GM23248 (cell line): ENCODE data around the gene MFSD11. TPM values are rescaled to one million over a fixed set of nuclear protein-coding genes. Genes with fewer than 3 reads are reported as not detected.
"Not testable (repeated sequence)": the region's sequence is repeated elsewhere in the genome, so short reads cannot be mapped to it uniquely, and the experiment has no call there.

Experiments used
- DNase-seq: peaks from one replicate; pipeline ENCODE4 v3.0.0-alpha.2; 2015
- H2AFZ ChIP-seq: fragments of 200-600 bp; sonication (generic); 2 replicates; pipeline ENCODE4 v1.6.1; 2016; ENCODE audit warnings: antibody characterized with exemption
- H3F3A ChIP-seq: fragments of 200-600 bp; sonication (generic); 2 replicates; pipeline ENCODE4 v1.6.1; 2016; ENCODE audit warnings: mild to moderate bottlenecking, antibody characterized with exemption, mixed run types; ENCODE audit not compliant: insufficient read depth
- H3K27ac ChIP-seq: fragments of 200-600 bp; sonication (generic); 2 replicates; pipeline ENCODE4 v1.5.1; 2016; ENCODE audit warnings: mild to moderate bottlenecking
- H3K27me3 ChIP-seq: fragments of 200-600 bp; sonication (generic); replicated peaks from 2 replicates; pipeline ENCODE4 v1.6.1; 2016; ENCODE audit warnings: mild to moderate bottlenecking; ENCODE audit not compliant: insufficient read depth
- H3K36me3 ChIP-seq: fragments of 200-600 bp; sonication (generic); 2 replicates; pipeline ENCODE4 v1.6.1; 2016; ENCODE audit warnings: low read depth, mild to moderate bottlenecking
- H3K4me1 ChIP-seq: fragments of 200-600 bp; sonication (generic); 2 replicates; pipeline ENCODE4 v1.6.1; 2016; ENCODE audit warnings: mild to moderate bottlenecking; ENCODE audit not compliant: insufficient read depth
- H3K4me2 ChIP-seq: fragments of 200-600 bp; sonication (generic); one replicate; pipeline ENCODE4 v1.6.1; 2016; ENCODE audit warnings: mild to moderate bottlenecking; ENCODE audit not compliant: unreplicated experiment
- H3K4me3 ChIP-seq: fragments of 200-600 bp; sonication (generic); 2 replicates; pipeline ENCODE4 v1.5.1; 2016; ENCODE audit warnings: mild to moderate bottlenecking
- H3K79me2 ChIP-seq: fragments of 200-600 bp; sonication (generic); 2 replicates; pipeline ENCODE4 v1.6.1; 2016; ENCODE audit warnings: mild to moderate bottlenecking; ENCODE audit not compliant: insufficient read depth
- H3K9ac ChIP-seq: fragments of 200-600 bp; sonication (generic); 2 replicates; pipeline ENCODE4 v1.6.1; 2016; ENCODE audit warnings: mild to moderate bottlenecking
- H3K9me2 ChIP-seq: fragments of 200-600 bp; sonication (generic); 2 replicates; pipeline ENCODE4 v1.6.1; 2016; ENCODE audit warnings: mixed run types, mild to moderate bottlenecking, moderate library complexity; ENCODE audit not compliant: insufficient read depth
- H3K9me3 ChIP-seq: fragments of 200-600 bp; sonication (generic); one replicate; pipeline ENCODE4 v1.6.1; 2017; ENCODE audit warnings: low read depth
- H4K20me1 ChIP-seq: fragments of 200-600 bp; sonication (generic); 2 replicates; pipeline ENCODE4 v1.6.0; 2016; ENCODE audit not compliant: insufficient read depth
- EZH2 ChIP-seq: fragments of 200-600 bp; sonication (generic); IDR thresholded peaks from 2 replicates; pipeline ENCODE4 v1.6.1; 2018; ENCODE audit warnings: antibody characterized with exemption, mild to moderate bottlenecking; ENCODE audit not compliant: insufficient read depth, poor library complexity, severe bottlenecking
- EZH2phosphoT487 ChIP-seq: fragments of 200-600 bp; sonication (generic); IDR thresholded peaks from 2 replicates; pipeline ENCODE4 v1.6.1; 2018; ENCODE audit warnings: antibody characterized with exemption, moderate library complexity, mild to moderate bottlenecking, low read depth; ENCODE audit not compliant: insufficient read depth
- WGBS, 2 experiments: methylation state at CpG; one replicate each; pipeline ENCODE4 v1.1.6; 2015 to 2017; ENCODE audit warnings: low lambda C conversion rate in 2 of 2, low coverage in 1 of 2; ENCODE audit errors: missing lambda C conversion rate in 2 of 2; 5-methylcytosine and 5-hydroxymethylcytosine counted together
- in situ Hi-C: fragments of 300-500 bp; cut with MboI; formaldehyde crosslinking; loops from 2 replicates; pipeline ENCODE4 v1.15.0; 2020
- polyA plus RNA-seq: library from polyadenylated mRNA; unstranded; fragments of >200 nt; fragmentation: Nextera tagmentation; extraction: Ambion mirVana; gene quantifications from 2 replicates; pipeline ENCODE4 v1.2.1, GENCODE V29; 2016
- total RNA-seq: library from RNA; depleted of rRNA; stranded (reverse); fragments of >200 nt; shearing (Covaris generic); gene quantifications from 2 replicates; pipeline ENCODE4 v1.2.3, GENCODE V29; 2014

The MFSD11 gene
- total and polyA plus RNA-seq, 2 experiments from 2014 or later = 24.2 to 29.8 TPM

- H4K20me1 ChIP-seq = no peaks in the 10 kb centered on the region
- no peaks in the 10 kb centered on the region for H3K36me3 ChIP-seq
- in situ Hi-C loops = no loop called here
- H3K27me3 ChIP-seq = no peaks in the 10 kb centered on the region
- H2AFZ ChIP-seq = no peak overlapping the region
- H3K79me2 ChIP-seq = no peaks in the 10 kb centered on the region
- no peak overlapping the region for H3K9ac ChIP-seq
- no peak for DNase-seq
- no peak overlapping the region for H3K27ac ChIP-seq
- no peak overlapping the region for H3K4me3 ChIP-seq
- H3K9me3 ChIP-seq = no peaks in the 10 kb centered on the region
- no peaks in the 10 kb centered on the region for H3K9me2 ChIP-seq
- no peaks in the 10 kb centered on the region for H3F3A ChIP-seq
- 84 to 93% methylated on average over 4 of the region's 4 CpGs for whole genome bisulfite sequencing, 2 experiments
- no peaks in the 10 kb centered on the region for H3K4me1 ChIP-seq
- no peak for TF ChIP-seq EZH2phosphoT487
- TF ChIP-seq EZH2 = no peak
- no peak overlapping the region for H3K4me2 ChIP-seq
Measured at GRCh38 chr17:76808326-76808725, 70.4 kb downstream of the MFSD11 start.

- no peaks in the 10 kb centered on the region for H3K36me3 ChIP-seq
- TF ChIP-seq EZH2 (no peak), EZH2phosphoT487 (no peak)
- no peak overlapping the region for H3K27ac ChIP-seq
- H3F3A ChIP-seq = no peaks in the 10 kb centered on the region
- H3K9me3 ChIP-seq = no peaks in the 10 kb centered on the region
- H2AFZ ChIP-seq = no peak overlapping the region
- no peaks in the 10 kb centered on the region for H4K20me1 ChIP-seq
- H3K4me2 ChIP-seq = no peak overlapping the region
- no peak overlapping the region for H3K4me3 ChIP-seq
- no peak for DNase-seq
- H3K27me3 ChIP-seq = no peaks in the 10 kb centered on the region
- in situ Hi-C loops = no loop called here
- no peaks in the 10 kb centered on the region for H3K79me2 ChIP-seq
- H3K9ac ChIP-seq = no peak overlapping the region
- H3K4me1 ChIP-seq = no peaks in the 10 kb centered on the region
- 33 to 36% methylated on average over 4 of the region's 4 CpGs for WGBS, 2 experiments
- no peaks in the 10 kb centered on the region for H3K9me2 ChIP-seq
Measured at GRCh38 chr17:76810956-76811355, 73.0 kb downstream of the MFSD11 start.

- Histone ChIP-seq H3K9ac (no peak overlapping the region), H3K79me2 (no peaks in the 10 kb centered on the region), H3K4me3 (no peak overlapping the region), H3K4me1 (no peaks in the 10 kb centered on the region), H3K4me2 (no peak overlapping the region), H3K9me3 (no peaks in the 10 kb centered on the region), H3F3A (no peaks in the 10 kb centered on the region), H4K20me1 (no peaks in the 10 kb centered on the region), H3K9me2 (no peaks in the 10 kb centered on the region), H3K27me3 (no peaks in the 10 kb centered on the region), H3K27ac (no peak overlapping the region), H2AFZ (no peak overlapping the region), H3K36me3 (no peaks in the 10 kb centered on the region)
- no peak for TF ChIP-seq EZH2
- in situ Hi-C loops = no loop called here
- WGBS, 2 experiments = 58 to 69% methylated on average over 5 of the region's 5 CpGs
- no peak for DNase-seq
Measured at GRCh38 chr17:76811834-76812233, 73.9 kb downstream of the MFSD11 start.

DNA sequence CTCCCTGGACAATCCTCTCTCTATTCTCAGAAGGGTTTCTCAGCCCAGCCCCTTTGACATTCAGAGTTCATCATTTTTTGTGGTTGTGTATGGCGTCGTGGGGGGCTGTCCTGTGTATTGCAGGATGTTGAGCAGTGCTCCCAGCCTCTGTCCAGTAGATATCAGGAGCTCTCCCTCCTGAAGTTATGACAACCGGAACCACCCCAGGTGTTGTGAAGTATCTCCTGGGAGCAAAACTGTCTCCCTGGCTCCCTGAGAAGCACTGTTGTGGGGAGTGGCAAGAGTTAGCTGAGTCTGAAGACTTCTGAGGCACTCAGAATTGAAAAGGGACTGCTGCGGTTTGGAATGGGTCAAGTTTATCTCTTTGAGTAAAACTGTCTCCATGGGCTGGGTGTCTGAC is 74.3 kb downstream of the MFSD11 start:
- H3K4me2 ChIP-seq = no peak overlapping the region
- H3K4me1 ChIP-seq = no peaks in the 10 kb centered on the region
- no peaks in the 10 kb centered on the region for H4K20me1 ChIP-seq
- H3K79me2 ChIP-seq = no peaks in the 10 kb centered on the region
- no peaks in the 10 kb centered on the region for H3K9me3 ChIP-seq
- no peaks in the 10 kb centered on the region for H3K36me3 ChIP-seq
- TF ChIP-seq EZH2 (no peak), EZH2phosphoT487 (no peak)
- H3K27me3 ChIP-seq = no peaks in the 10 kb centered on the region
- DNase-seq = no peak
- no peaks in the 10 kb centered on the region for H3F3A ChIP-seq
- in situ Hi-C loops = no loop called here
- no peak overlapping the region for H2AFZ ChIP-seq
- no peaks in the 10 kb centered on the region for H3K9me2 ChIP-seq
- H3K4me3 ChIP-seq = no peak overlapping the region
- H3K9ac ChIP-seq = no peak overlapping the region
- WGBS, 2 experiments = 75 to 85% methylated on average over 4 of the region's 4 CpGs
- H3K27ac ChIP-seq = no peak overlapping the region

DNA sequence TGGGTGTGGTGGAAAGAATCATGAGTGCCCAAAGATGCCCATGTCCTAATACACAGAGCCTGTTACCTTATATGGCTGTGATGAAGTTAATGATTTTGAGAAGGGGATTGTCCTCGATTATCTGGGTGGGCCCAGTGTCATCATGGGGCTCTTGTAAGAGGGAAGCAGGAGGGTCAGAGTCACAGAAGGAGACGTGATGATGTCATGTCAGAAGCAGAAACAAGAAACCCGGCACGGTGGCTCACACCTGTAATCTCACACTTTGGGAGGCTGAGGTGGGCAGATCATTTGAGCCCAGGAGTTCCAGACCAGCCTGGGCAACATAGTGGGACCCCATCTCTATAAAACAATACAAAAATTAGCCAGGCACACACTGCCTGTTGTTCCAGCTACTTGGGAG is 75.0 kb downstream of the MFSD11 start:
- Histone ChIP-seq H3K79me2 (no peaks in the 10 kb centered on the region), H2AFZ (no peak overlapping the region), H3K4me3 (no peak overlapping the region), H3K4me1 (no peaks in the 10 kb centered on the region), H3K9me3 (no peaks in the 10 kb centered on the region), H3F3A (no peaks in the 10 kb centered on the region), H4K20me1 (no peaks in the 10 kb centered on the region), H3K9ac (no peak overlapping the region), H3K27ac (no peak overlapping the region), H3K36me3 (no peaks in the 10 kb centered on the region), H3K27me3 (no peaks in the 10 kb centered on the region), H3K4me2 (no peak overlapping the region), H3K9me2 (no peaks in the 10 kb centered on the region)
- in situ Hi-C loops = no loop called here
- DNase-seq = no peak
- WGBS, 2 experiments = 45 to 48% methylated on average over 4 of the region's 4 CpGs
- no peak for TF ChIP-seq EZH2
- TF ChIP-seq EZH2phosphoT487 = no peak

GRCh38 chr17:76815907-76816589 is 78.1 kb downstream of the MFSD11 start:
- H3K4me3 ChIP-seq, H3K36me3 ChIP-seq, H3F3A ChIP-seq, H3K79me2 ChIP-seq, in situ Hi-C loops, H2AFZ ChIP-seq, H3K9me3 ChIP-seq, H3K9ac ChIP-seq, H3K27me3 ChIP-seq, H3K27ac ChIP-seq, H3K4me2 ChIP-seq, DNase-seq, H3K9me2 ChIP-seq, H3K4me1 ChIP-seq, H4K20me1 ChIP-seq: not testable (repeated sequence)
- 62 to 63% methylated on average over 9 of the region's 9 CpGs for WGBS, 2 experiments
